K562 (cell line): ENCODE results near the gene LIX1L. TPM values are rescaled to one million over a fixed set of nuclear protein-coding genes. Genes with fewer than 3 reads are reported as not detected.

Experiments used
- ATF7 ChIP-seq: fragments of 450-650 bp; IDR thresholded peaks from 2 replicates; pipeline ENCODE4 v1.7.1; 2014; ENCODE audit warnings: mild to moderate bottlenecking, moderate library complexity
- BRD9 ChIP-seq: fragments of 450-650 bp; IDR thresholded peaks from 2 replicates; pipeline ENCODE4 v1.6.1; 2018; ENCODE audit warnings: low read depth; ENCODE audit not compliant: partially characterized antibody
- CTBP1 ChIP-seq: fragments of 450-650 bp; IDR thresholded peaks from 2 replicates; pipeline ENCODE4 v1.6.1; 2016; ENCODE audit warnings: borderline replicate concordance
- DMBX1 ChIP-seq: fragments of 250-450 bp; sonication (Bioruptor Pico); IDR thresholded peaks from 2 replicates; pipeline ENCODE4 v1.8.0; 2022; ENCODE audit warnings: inconsistent platforms, mild to moderate bottlenecking, moderate library complexity, borderline replicate concordance
- ETV1 ChIP-seq: fragments of 450-650 bp; conservative IDR thresholded peaks from 2 replicates; pipeline ENCODE4 v1.6.1; 2016; ENCODE audit warnings: missing genetic modification characterization, control low read depth, low read depth, missing compliant biosample characterization
- KDM1A ChIP-seq, 2 experiments: fragments of 450-650 bp; IDR thresholded peaks; 2 replicates each; pipeline ENCODE4 v1.6.1; 2016; ENCODE audit warnings: mild to moderate bottlenecking in 2 of 2
- KDM2B ChIP-seq: fragments of 250-450 bp; sonication (Bioruptor Pico); IDR thresholded peaks from 2 replicates; pipeline ENCODE4 v1.8.0; 2021; ENCODE audit warnings: mild to moderate bottlenecking, moderate library complexity
- KLF16 ChIP-seq: IDR thresholded peaks from 2 replicates; pipeline ENCODE4 v1.6.1; 2016; ENCODE audit warnings: antibody characterized with exemption
- PTBP1 ChIP-seq: fragments of 200-400 bp; formaldehyde crosslinking; IDR thresholded peaks from 2 replicates; pipeline ENCODE4 v1.6.1; 2017; ENCODE audit warnings: low read depth, low read length
- RB1 ChIP-seq: fragments of 450-650 bp; IDR thresholded peaks from 2 replicates; pipeline ENCODE4 v1.6.1; 2017; ENCODE audit warnings: low read depth, mild to moderate bottlenecking
- ZBTB8A ChIP-seq: fragments of 450-650 bp; IDR thresholded peaks from 2 replicates; pipeline ENCODE4 v1.6.1; 2018; ENCODE audit warnings: mild to moderate bottlenecking, moderate library complexity; ENCODE audit not compliant: partially characterized antibody
- ZNF589 ChIP-seq: fragments of 200-800 bp; sonication (Bioruptor generic); IDR thresholded peaks from 2 replicates; pipeline ENCODE4 v1.6.1; 2016; ENCODE audit warnings: low read depth, missing genetic modification characterization, missing compliant biosample characterization
- polyA plus RNA-seq, 8 experiments: library from polyadenylated mRNA; depleted of rRNA in 4 of 8; stranded (reverse) in 5 of 8; unstranded in 3 of 8; fragments of >200 nt; fragmentation: Nextera tagmentation in 2 of 8; fragmentation: Illumina TruSeq in 1 of 8; extraction: Ambion mirVana in 2 of 8; extraction: Trizol in 1 of 8; gene quantifications; 2 replicates each; pipeline versions ENCODE4 v1.2.1 to v1.2.3, GENCODE V29; 2011 to 2014; ENCODE audit warnings: inconsistent platforms in 1 of 8, missing spikeins in 1 of 8
- total RNA-seq, 7 experiments: library from RNA; depleted of rRNA in 6 of 7; stranded (reverse); fragments of >200 nt in 6 of 7; fragmentation: Illumina TruSeq in 2 of 7; extraction: Trizol in 2 of 7; gene quantifications; 2 replicates each; pipeline versions ENCODE4 v1.2.1 to v1.2.3, GENCODE V29; 2011 to 2021; ENCODE audit warnings: low replicate concordance in 1 of 7
- TF ChIP-seq, protein P1 (sequence below): fragments of 200-800 bp; sonication (Bioruptor generic); IDR thresholded peaks from 2 replicates; pipeline ENCODE4 v1.6.1; 2017; ENCODE audit warnings: missing genetic modification characterization, missing compliant biosample characterization
- TF ChIP-seq, protein P2 (sequence below): sonication (generic); formaldehyde crosslinking; IDR thresholded peaks from 2 replicates; pipeline ENCODE4 v1.8.0; 2022; ENCODE audit warnings: missing genetic modification reagents, mild to moderate bottlenecking, moderate library complexity, borderline replicate concordance
- TF ChIP-seq, protein P3 (sequence below): fragments of 450-650 bp; IDR thresholded peaks from 2 replicates; pipeline ENCODE4 v1.6.1; 2016; ENCODE audit warnings: antibody characterized with exemption
- TF ChIP-seq, protein P4 (sequence below), 2 experiments: fragments of 450-650 bp; IDR thresholded peaks; 2 replicates each; pipeline ENCODE4 v1.6.1; 2016

LIX1L gene
- total and polyA plus RNA-seq, 9 of the 15 experiments (the other 6 are each of a cell fraction or from before 2014, with no cell fraction given) = 4.6 to 26.5 (median 12.5) TPM

DNA sequence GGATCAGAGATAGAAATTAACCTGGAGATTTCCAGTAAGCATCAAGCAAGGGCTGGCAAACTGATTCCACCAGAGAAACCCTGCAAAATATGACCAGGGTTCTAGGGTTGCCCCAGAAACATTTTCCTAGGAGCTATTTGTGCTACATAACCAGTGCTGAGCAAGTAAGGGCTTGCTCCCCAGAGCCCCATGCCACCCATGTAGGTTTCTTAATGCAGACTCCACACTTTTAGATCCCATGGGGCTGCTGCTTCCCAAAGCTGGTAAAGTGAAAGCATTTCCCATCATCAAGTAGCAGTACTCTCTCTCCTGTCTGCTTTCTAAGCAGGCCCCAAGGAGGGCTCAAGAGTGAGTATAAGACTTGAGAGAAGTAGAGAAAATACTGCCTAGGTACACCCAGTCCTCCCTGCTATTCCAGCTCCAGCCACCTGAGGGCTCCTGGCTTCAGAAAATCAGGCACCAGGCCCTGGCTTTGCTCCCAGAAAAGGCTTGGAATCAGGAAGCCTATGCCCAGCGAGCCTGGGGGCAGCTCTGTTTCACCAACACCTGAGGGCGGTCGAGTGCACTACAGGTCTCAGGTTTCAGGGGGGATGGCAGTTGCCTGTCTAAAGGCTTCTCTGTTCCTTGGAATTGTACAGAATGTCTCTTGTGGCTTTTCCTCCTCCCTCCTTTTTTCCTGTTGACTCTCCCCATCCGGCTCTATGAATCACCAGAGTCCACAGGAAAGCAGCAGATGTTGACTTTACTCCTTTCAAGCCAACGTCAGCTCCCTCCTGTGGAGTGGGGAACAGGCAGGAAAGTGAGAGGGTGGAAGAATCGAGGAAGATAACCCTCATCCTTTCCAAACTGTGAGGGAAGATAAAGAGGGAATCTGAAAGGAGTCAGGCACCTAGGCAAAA is 66.0 kb downstream of the LIX1L start (continued):
- TF ChIP-seq ZNF589 (CRISPR knock-in tag) (peak; percentile 20; the same call in 1 of the 2 replicates), DMBX1 (CRISPR knock-in tag) (0 out of 2 replicates have a peak, but pooled peaks have one; percentile 31), BRD9 (peak; percentile 57), KDM1A (IDR thresholded peaks at IDR 0.05) (peak in 1 of 2 experiments; percentile 6; a peak in 1 of 4 replicates), PTBP1 (no peak), KDM2B (CRISPR knock-in tag) (no peak), ATF7 (peak; percentile 38; the same call in 1 of the 2 replicates), RB1 (0 out of 2 replicates have a peak, but pooled peaks have one; percentile 44), CTBP1 (peak; percentile 60; the same call in 1 of the 2 replicates), ETV1 (tag) (peak; percentile 67), ZBTB8A (no peak), KLF16 (peak; percentile 63; the same call in 1 of the 2 replicates)
- TF ChIP-seq, protein P1, sequence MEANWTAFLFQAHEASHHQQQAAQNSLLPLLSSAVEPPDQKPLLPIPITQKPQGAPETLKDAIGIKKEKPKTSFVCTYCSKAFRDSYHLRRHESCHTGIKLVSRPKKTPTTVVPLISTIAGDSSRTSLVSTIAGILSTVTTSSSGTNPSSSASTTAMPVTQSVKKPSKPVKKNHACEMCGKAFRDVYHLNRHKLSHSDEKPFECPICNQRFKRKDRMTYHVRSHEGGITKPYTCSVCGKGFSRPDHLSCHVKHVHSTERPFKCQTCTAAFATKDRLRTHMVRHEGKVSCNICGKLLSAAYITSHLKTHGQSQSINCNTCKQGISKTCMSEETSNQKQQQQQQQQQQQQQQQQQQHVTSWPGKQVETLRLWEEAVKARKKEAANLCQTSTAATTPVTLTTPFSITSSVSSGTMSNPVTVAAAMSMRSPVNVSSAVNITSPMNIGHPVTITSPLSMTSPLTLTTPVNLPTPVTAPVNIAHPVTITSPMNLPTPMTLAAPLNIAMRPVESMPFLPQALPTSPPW (CRISPR knock-in tag) = no peak; the same call in 1 of the 2 replicates
- TF ChIP-seq, protein P2, sequence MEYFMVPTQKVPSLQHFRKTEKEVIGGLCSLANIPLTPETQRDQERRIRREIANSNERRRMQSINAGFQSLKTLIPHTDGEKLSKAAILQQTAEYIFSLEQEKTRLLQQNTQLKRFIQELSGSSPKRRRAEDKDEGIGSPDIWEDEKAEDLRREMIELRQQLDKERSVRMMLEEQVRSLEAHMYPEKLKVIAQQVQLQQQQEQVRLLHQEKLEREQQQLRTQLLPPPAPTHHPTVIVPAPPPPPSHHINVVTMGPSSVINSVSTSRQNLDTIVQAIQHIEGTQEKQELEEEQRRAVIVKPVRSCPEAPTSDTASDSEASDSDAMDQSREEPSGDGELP (CRISPR knock-in tag) = peak; percentile 30; the same call in 1 of the 2 replicates
- TF ChIP-seq, protein P3, sequence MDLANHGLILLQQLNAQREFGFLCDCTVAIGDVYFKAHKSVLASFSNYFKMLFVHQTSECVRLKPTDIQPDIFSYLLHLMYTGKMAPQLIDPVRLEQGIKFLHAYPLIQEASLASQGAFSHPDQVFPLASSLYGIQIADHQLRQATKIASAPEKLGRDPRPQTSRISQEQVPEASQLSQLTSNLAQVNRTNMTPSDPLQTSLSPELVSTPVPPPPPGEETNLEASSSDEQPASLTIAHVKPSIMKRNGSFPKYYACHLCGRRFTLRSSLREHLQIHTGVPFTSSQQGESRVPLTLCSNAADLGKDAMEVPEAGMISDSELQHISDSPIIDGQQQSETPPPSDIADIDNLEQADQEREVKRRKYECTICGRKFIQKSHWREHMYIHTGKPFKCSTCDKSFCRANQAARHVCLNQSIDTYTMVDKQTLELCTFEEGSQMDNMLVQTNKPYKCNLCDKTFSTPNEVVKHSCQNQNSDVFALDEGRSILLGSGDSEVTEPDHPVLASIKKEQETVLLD = peak; percentile 38; the same call in 1 of the 2 replicates
- TF ChIP-seq, protein P4, sequence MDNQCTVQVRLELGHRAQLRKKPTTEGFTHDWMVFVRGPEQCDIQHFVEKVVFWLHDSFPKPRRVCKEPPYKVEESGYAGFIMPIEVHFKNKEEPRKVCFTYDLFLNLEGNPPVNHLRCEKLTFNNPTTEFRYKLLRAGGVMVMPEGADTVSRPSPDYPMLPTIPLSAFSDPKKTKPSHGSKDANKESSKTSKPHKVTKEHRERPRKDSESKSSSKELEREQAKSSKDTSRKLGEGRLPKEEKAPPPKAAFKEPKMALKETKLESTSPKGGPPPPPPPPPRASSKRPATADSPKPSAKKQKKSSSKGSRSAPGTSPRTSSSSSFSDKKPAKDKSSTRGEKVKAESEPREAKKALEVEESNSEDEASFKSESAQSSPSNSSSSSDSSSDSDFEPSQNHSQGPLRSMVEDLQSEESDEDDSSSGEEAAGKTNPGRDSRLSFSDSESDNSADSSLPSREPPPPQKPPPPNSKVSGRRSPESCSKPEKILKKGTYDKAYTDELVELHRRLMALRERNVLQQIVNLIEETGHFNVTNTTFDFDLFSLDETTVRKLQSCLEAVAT (IDR thresholded peaks at IDR 0.05) = peak in 1 of 2 experiments; percentile 9; a peak in 1 of 4 replicates
